Effector memory CD4-positive, alpha-beta T cell (primary cell): ENCODE data around the gene CP.

Experiments used
- DNase-seq, 3 donors: peaks; one replicate each; pipeline ENCODE4 v3.0.0-alpha.2; 2020
- H3K27ac ChIP-seq: 2 replicates; pipeline ENCODE4 v1.7.0; 2013; ENCODE audit warnings: mild to moderate bottlenecking, low read length, moderate library complexity; ENCODE audit not compliant: insufficient read depth, poor library complexity, severe bottlenecking
- H3K27me3 ChIP-seq: replicated peaks from 2 replicates; pipeline ENCODE4 v1.7.0; 2013; ENCODE audit warnings: mild to moderate bottlenecking, low read length; ENCODE audit not compliant: insufficient read depth, control insufficient read depth, poor library complexity, severe bottlenecking
- H3K36me3 ChIP-seq: 2 replicates; pipeline ENCODE4 v1.7.0; 2013; ENCODE audit warnings: mild to moderate bottlenecking, low read length, moderate library complexity; ENCODE audit not compliant: control insufficient read depth, insufficient read depth
- H3K4me1 ChIP-seq: 2 replicates; pipeline ENCODE4 v1.7.0; 2013; ENCODE audit warnings: low read length, mild to moderate bottlenecking; ENCODE audit not compliant: control insufficient read depth, insufficient read depth, poor library complexity, severe bottlenecking
- H3K4me3 ChIP-seq: 2 replicates; pipeline ENCODE4 v1.7.0; 2013; ENCODE audit warnings: low read length, low read depth, mild to moderate bottlenecking; ENCODE audit not compliant: insufficient read depth, poor library complexity, severe bottlenecking
- H3K9me3 ChIP-seq: 2 replicates; pipeline ENCODE4 v1.7.0; 2013; ENCODE audit warnings: mild to moderate bottlenecking, low read length, moderate library complexity; ENCODE audit not compliant: control insufficient read depth

CP gene

DNA sequence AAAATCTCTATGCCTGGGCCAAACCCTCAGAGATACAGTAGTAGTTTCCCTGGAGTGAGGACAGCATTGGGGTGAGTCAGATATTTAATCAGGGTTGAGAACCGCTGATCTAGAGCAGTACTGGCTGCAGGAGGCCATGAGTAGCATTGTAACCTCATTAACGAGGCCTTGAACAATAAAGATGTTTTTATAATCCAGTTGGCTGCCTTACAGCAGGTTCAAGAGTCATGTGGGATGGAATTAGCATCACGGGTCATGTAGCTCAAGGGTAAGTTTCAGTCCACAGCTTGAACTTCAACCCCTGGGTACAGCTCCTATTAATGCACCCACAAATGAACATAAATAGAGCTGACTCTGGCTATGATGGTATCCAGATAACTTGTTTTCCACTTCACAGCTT lies 87.1 kb downstream of the CP start:
- Histone ChIP-seq H3K4me1 (peaks cover 21% of the 10 kb centered on the region), H3K36me3 (no peaks in the 10 kb centered on the region), H3K27ac (no peak overlapping the region), H3K4me3 (no peak overlapping the region), H3K9me3 (no peaks in the 10 kb centered on the region), H3K27me3 (no peaks in the 10 kb centered on the region)
- no peak for DNase-seq

DNA sequence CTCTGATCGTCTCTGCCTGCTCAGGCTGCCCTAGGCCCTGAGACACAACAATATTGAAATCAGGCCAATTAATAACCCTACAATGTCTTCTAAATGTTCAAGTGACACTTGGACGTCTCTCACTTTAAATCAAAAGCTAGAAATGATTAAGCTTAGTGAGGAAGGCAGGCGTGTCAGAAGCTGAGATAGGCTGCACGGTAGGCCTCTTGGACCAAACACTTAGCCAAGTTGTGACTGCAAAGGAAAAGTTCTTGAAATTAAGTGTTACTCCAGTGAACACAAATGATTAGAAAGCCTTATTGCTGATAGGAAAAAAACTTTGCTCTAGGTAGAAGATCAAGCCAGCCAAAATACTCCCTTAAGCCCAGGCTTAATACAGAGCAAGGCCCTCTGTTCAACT lies 90.0 kb downstream of the CP start:
- H3K9me3 ChIP-seq, result no peaks in the 10 kb centered on the region
- H3K4me3 ChIP-seq, result no peak overlapping the region
- H3K36me3 ChIP-seq, result no peaks in the 10 kb centered on the region
- peaks cover 21% of the 10 kb centered on the region for H3K4me1 ChIP-seq
- no peak for DNase-seq
- no peaks in the 10 kb centered on the region for H3K27me3 ChIP-seq
- H3K27ac ChIP-seq, result no peak overlapping the region

- no peaks in the 10 kb centered on the region for H3K9me3 ChIP-seq
- H3K4me1 ChIP-seq, result peaks cover 21% of the 10 kb centered on the region
- no peaks in the 10 kb centered on the region for H3K27me3 ChIP-seq
- DNase-seq, result peak; percentile 71 to 81 (median 72)
- H3K36me3 ChIP-seq, result no peaks in the 10 kb centered on the region
- H3K27ac ChIP-seq, result peak within 1 kb of the TSS; percentile 71
- H3K4me3 ChIP-seq, result peak within 1 kb of the TSS; percentile 97
Measured at GRCh38 chr3:149129326-149130205, 92.1 kb downstream of the CP start, which contains the start of gene HPS3. Gene HPS3 (plus strand): TSS chr3:149129638. CDS start chr3:149129724, 86 bp downstream.

DNA sequence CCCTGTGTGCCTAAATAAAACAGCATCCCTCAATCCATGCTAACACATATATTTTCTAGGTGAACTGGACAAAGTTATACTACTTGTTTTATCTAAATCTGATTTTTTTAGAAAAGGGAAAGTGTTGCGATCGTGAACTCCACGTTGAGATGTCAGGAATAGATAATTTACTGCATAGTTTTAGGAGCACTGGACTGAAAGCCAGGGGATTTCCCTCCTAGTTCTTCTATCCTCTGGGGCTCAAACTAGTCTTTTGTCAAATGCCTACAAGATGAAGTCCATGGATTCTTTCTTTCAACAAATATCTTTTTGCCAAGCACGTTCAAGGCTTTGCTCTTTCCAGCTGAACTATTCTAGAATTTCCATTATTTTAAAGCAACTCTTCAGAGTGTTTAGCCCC lies 92.8 kb downstream of the CP start:
- no peaks in the 10 kb centered on the region for H3K27me3 ChIP-seq
- H3K4me1 ChIP-seq, result peaks cover 21% of the 10 kb centered on the region
- H3K4me3 ChIP-seq, result peak overlapping the region; percentile 97
- H3K9me3 ChIP-seq, result no peaks in the 10 kb centered on the region
- H3K27ac ChIP-seq, result peak overlapping the region; percentile 71
- H3K36me3 ChIP-seq, result no peaks in the 10 kb centered on the region
- no peak for DNase-seq

GRCh38 chr3:149122721-149123578 lies 98.7 kb downstream of the CP start:
- Histone ChIP-seq H3K36me3 (no peaks in the 10 kb centered on the region), H3K4me1 (no peaks in the 10 kb centered on the region), H3K27ac (no peak overlapping the region), H3K9me3 (no peaks in the 10 kb centered on the region), H3K27me3 (no peaks in the 10 kb centered on the region), H3K4me3 (no peak overlapping the region)
- no peak for DNase-seq
